Measurements from ENCODE around the gene CCDC38.

The CCDC38 gene

GRCh38 chr12:95909871-95910270, 32.5 kb downstream of the CCDC38 start:
- Histone ChIP-seq H3F3A (ENCODE audit: insufficient read depth, low read length) (no peaks in the 10 kb centered on the region), H3K9me2 (ENCODE audit: low read depth, low read length) (no peaks in the 10 kb centered on the region), H4K20me1 (ENCODE audit: insufficient read depth, low read length) (no peaks in the 10 kb centered on the region), H3K4me3 (ENCODE audit: low read depth, low read length, poor library complexity, severe bottlenecking) (no peak overlapping the region), H2AFZ (ENCODE audit: low read length) (no peak overlapping the region), H3K36me3 (ENCODE audit: insufficient read depth, low read length) (no peaks in the 10 kb centered on the region), H3K9me3 (ENCODE audit: low read length) (no peaks in the 10 kb centered on the region), H3K27me3 (ENCODE audit: insufficient read depth, low read length) (no peaks in the 10 kb centered on the region), H3K4me1 (ENCODE audit: insufficient read depth, low read length, severe bottlenecking) (no peaks in the 10 kb centered on the region), H3K79me2 (ENCODE audit: insufficient read depth, low read length) (no peaks in the 10 kb centered on the region), H3K9ac (ENCODE audit: low read length) (no peak overlapping the region), H3K4me2 (ENCODE audit: low read length) (no peak overlapping the region), H3K27ac (ENCODE audit: low read depth, low read length, poor library complexity, severe bottlenecking) (no peak overlapping the region)
- TF ChIP-seq CTCF (IDR thresholded peaks at IDR 0.05; ENCODE audit: low read length): no peak
- TF ChIP-seq EZH2 (IDR thresholded peaks at IDR 0.05; ENCODE audit: borderline replicate concordance, low read length): no peak

- TF ChIP-seq EZH2 (IDR thresholded peaks at IDR 0.05; ENCODE audit: borderline replicate concordance, low read length): no peak
- no peak for TF ChIP-seq CTCF (IDR thresholded peaks at IDR 0.05; ENCODE audit: low read length)
- no peaks in the 10 kb centered on the region for H3K79me2 ChIP-seq (ENCODE audit: insufficient read depth, low read length)
- no peaks in the 10 kb centered on the region for H3F3A ChIP-seq (ENCODE audit: insufficient read depth, low read length)
- no peak overlapping the region for H3K4me2 ChIP-seq (ENCODE audit: low read length)
- H3K9me3 ChIP-seq (ENCODE audit: low read length): no peaks in the 10 kb centered on the region
- no peaks in the 10 kb centered on the region for H3K9me2 ChIP-seq (ENCODE audit: low read depth, low read length)
- H2AFZ ChIP-seq (ENCODE audit: low read length): no peak overlapping the region
- no peaks in the 10 kb centered on the region for H3K27me3 ChIP-seq (ENCODE audit: insufficient read depth, low read length)
- no peaks in the 10 kb centered on the region for H4K20me1 ChIP-seq (ENCODE audit: insufficient read depth, low read length)
- H3K4me1 ChIP-seq (ENCODE audit: insufficient read depth, low read length, severe bottlenecking): no peaks in the 10 kb centered on the region
- no peak overlapping the region for H3K27ac ChIP-seq (ENCODE audit: low read depth, low read length, poor library complexity, severe bottlenecking)
- H3K4me3 ChIP-seq (ENCODE audit: low read depth, low read length, poor library complexity, severe bottlenecking): no peak overlapping the region
- H3K9ac ChIP-seq (ENCODE audit: low read length): no peak overlapping the region
- no peaks in the 10 kb centered on the region for H3K36me3 ChIP-seq (ENCODE audit: insufficient read depth, low read length)
Observed at GRCh38 chr12:95908573-95908972, 33.8 kb downstream of the CCDC38 start.

- no peaks in the 10 kb centered on the region for H3F3A ChIP-seq (ENCODE audit: insufficient read depth, low read length)
- no peak overlapping the region for H3K4me3 ChIP-seq (ENCODE audit: low read depth, low read length, poor library complexity, severe bottlenecking)
- no peak overlapping the region for H3K4me2 ChIP-seq (ENCODE audit: low read length)
- H2AFZ ChIP-seq (ENCODE audit: low read length): no peak overlapping the region
- no peaks in the 10 kb centered on the region for H3K9me2 ChIP-seq (ENCODE audit: low read depth, low read length)
- H3K27ac ChIP-seq (ENCODE audit: low read depth, low read length, poor library complexity, severe bottlenecking): no peak overlapping the region
- no peaks in the 10 kb centered on the region for H4K20me1 ChIP-seq (ENCODE audit: insufficient read depth, low read length)
- no peak overlapping the region for H3K9ac ChIP-seq (ENCODE audit: low read length)
- no peak for TF ChIP-seq EZH2 (IDR thresholded peaks at IDR 0.05; ENCODE audit: borderline replicate concordance, low read length)
- TF ChIP-seq CTCF (IDR thresholded peaks at IDR 0.05; ENCODE audit: low read length): no peak
- H3K9me3 ChIP-seq (ENCODE audit: low read length): no peaks in the 10 kb centered on the region
- H3K79me2 ChIP-seq (ENCODE audit: insufficient read depth, low read length): no peaks in the 10 kb centered on the region
- H3K36me3 ChIP-seq (ENCODE audit: insufficient read depth, low read length): no peaks in the 10 kb centered on the region
- H3K4me1 ChIP-seq (ENCODE audit: insufficient read depth, low read length, severe bottlenecking): no peaks in the 10 kb centered on the region
- peaks cover 3% of the 10 kb centered on the region; the same call in 1 of the 2 replicates for H3K27me3 ChIP-seq (ENCODE audit: insufficient read depth, low read length)
Observed at GRCh38 chr12:95898081-95898480, 44.3 kb downstream of the CCDC38 start.
